ENCODE data around the gene NR3C1.

The NR3C1 gene

DNA sequence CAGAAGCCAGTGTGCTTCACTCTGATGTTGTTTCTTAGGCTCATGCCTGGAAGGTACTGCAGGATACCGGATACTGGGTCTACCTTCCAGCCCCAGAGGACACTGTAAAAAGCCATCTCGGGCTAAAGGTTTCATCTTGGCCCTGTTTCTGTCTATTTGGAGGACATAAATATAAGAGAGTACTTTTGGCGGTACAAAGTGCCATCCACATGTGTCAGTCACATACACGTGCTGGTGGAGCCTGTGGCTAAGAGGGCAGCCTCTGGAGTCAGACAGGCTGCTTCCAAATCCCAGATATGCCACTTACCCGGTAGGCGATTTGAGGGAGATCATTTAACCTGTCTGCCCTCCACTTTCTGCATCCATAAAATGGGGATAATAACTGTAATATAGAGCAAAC is 160.4 kb downstream of the NR3C1 start:
- no peak overlapping the region for H3K4me3 ChIP-seq (ENCODE audit: low read length)
- TF ChIP-seq, protein P1, sequence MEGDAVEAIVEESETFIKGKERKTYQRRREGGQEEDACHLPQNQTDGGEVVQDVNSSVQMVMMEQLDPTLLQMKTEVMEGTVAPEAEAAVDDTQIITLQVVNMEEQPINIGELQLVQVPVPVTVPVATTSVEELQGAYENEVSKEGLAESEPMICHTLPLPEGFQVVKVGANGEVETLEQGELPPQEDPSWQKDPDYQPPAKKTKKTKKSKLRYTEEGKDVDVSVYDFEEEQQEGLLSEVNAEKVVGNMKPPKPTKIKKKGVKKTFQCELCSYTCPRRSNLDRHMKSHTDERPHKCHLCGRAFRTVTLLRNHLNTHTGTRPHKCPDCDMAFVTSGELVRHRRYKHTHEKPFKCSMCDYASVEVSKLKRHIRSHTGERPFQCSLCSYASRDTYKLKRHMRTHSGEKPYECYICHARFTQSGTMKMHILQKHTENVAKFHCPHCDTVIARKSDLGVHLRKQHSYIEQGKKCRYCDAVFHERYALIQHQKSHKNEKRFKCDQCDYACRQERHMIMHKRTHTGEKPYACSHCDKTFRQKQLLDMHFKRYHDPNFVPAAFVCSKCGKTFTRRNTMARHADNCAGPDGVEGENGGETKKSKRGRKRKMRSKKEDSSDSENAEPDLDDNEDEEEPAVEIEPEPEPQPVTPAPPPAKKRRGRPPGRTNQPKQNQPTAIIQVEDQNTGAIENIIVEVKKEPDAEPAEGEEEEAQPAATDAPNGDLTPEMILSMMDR (conservative IDR thresholded peaks at IDR 0.05; ENCODE audit: low read length), result no peak

DNA sequence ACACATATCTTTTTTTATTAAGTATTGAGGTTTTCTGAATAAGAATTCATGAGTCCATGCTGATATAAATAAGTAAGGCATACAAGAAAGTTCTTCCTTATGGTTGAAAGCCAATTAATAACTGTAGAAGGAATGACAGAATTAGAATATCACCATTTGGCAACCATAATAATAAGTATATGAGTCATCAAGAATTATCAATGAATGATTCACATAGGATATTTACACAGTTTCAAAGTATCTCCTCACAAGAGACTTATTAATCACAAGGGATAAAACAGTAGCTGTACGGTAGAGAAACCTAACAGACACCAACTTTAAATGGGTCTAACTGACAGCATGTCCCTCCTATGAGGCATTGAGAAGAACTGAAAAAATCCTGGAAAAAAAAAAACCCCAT is 161.6 kb downstream of the NR3C1 start:
- DNase-seq (ENCODE audit: low read depth), result peak; percentile 34
- TF ChIP-seq, protein P1 (conservative IDR thresholded peaks at IDR 0.05; ENCODE audit: low read length), result no peak
- H3K4me3 ChIP-seq (ENCODE audit: low read length), result no peak overlapping the region

More for the DNA sequence above, 160.4 kb downstream of the NR3C1 start:
- DNase-seq (ENCODE audit: low read depth), result no peak

DNA sequence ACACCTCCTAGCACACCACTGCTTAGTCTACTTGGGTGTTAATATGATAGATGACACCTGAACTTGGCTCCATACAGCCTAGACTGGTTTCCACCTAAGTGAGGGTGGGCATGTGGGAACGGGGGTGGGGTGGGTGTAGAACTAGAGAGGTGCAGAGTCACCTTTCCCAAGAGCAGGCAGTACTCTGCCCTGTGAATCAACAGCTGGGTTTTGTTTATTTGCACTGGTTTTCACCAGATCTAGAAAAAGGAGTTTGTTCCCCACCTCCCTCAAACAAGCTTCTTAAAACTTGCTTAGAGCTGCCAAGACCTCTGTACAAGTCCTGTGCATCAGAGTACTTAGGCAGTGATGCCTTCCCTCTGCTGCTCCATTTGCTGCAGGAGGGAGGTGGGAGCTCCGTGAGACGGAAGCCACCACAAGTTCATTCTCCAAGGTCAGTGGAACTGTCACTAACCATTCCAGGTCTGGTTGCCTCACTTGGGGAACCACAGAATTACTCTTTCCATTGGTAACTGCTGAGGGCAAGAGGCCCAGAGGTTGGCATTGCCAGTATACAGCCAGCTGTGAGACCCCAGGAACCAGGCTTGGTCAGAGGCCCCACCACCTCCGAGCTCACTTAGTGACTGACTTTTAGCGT is 163.5 kb downstream of the NR3C1 start:
- no peak for DNase-seq (ENCODE audit: low read depth)
- TF ChIP-seq, protein P1 (conservative IDR thresholded peaks at IDR 0.05; ENCODE audit: low read length), result no peak
- no peak overlapping the region for H3K4me3 ChIP-seq (ENCODE audit: low read length)

DNA sequence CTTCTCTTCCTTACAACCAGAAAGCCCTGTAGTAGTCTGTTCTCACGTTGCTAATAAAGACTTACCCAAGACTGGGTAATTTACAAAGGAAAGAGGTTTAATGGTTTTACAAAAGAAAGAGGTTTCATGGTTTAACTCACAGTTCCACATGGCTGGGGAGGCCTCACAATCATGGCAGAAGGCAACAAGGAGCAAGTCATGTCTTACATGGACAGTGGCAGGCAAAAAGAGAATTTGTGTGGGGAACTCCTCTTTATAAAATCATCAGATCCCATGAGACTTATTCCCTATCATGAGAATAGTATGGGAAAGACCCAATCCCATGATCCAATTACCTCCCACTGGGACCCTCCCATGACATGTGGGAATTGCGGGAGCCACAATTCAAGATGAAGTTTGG is 164.9 kb downstream of the NR3C1 start:
- no peak overlapping the region for H3K4me3 ChIP-seq (ENCODE audit: low read length)
- DNase-seq (ENCODE audit: low read depth), result no peak
- TF ChIP-seq, protein P1 (conservative IDR thresholded peaks at IDR 0.05; ENCODE audit: low read length), result no peak

DNA sequence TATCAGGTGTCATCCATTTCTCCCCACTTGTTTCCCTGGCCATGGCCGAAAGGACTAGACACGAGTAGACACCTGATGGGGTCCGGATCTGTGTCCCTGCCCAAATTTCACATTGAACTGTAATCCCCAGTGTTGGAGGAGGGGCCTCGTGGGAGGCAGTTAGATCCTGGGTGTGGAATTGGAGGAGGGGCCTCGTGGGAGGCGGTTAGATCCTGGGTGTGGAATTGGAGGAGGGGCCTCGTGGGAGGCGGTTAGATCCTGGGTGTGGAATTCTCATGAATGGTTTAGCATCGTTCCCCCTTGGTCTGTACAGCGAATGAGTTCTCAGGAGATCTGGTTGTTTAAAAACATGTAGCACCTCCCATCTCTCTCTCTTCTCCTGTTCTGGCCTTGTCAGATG is 165.8 kb downstream of the NR3C1 start:
- DNase-seq (ENCODE audit: low read depth), result no peak
- H3K4me3 ChIP-seq (ENCODE audit: low read length), result no peak overlapping the region
- TF ChIP-seq, protein P1 (conservative IDR thresholded peaks at IDR 0.05; ENCODE audit: low read length), result no peak

DNA sequence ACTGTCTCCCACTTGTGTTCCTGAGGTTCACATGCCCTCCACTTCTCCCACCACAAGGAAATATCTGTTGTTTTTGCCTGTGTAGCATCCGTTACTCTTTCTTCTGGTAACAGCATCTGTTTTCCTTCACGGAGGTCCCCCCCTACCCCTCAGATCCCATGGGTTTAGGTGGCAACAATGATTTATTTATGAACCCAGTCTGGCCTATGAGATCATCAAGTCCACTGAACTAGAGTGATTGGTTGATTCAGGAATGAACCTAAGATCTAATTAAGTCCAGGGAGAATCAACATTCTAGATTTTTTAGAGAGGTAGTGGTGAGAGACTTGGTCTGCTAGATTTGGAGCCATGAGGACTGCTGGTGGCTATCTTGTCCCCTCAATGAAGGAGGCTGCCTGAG is 166.8 kb downstream of the NR3C1 start:
- no peak for DNase-seq (ENCODE audit: low read depth)
- no peak overlapping the region for H3K4me3 ChIP-seq (ENCODE audit: low read length)
- TF ChIP-seq, protein P1 (conservative IDR thresholded peaks at IDR 0.05; ENCODE audit: low read length), result no peak

DNA sequence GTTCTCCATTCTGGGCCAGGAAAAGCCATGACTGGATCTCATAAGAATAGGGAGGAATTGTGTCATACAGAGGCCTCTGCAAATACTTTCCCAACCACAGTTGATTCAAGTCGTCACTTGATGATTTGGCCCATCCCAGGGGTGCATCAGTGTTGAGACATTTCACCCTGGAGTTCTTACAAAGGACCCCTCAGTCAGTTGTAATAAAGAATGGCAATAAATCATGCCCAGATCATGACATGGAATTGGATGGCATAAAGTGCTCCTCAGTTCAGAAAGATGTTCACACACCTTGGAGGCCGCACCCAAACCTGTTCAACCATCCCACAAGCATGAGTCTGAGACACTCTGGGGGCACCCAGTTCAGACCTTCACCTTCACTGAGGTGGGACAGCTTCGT is 168.1 kb downstream of the NR3C1 start:
- no peak overlapping the region for H3K4me3 ChIP-seq (ENCODE audit: low read length)
- TF ChIP-seq, protein P1 (conservative IDR thresholded peaks at IDR 0.05; ENCODE audit: low read length), result no peak
- DNase-seq (ENCODE audit: low read depth), result peak; percentile 95
